Measurements from ENCODE around the gene LMAN2L. TPM values are rescaled to one million over a fixed set of nuclear protein-coding genes. Genes with fewer than 3 reads are reported as not detected.

LMAN2L gene
- total RNA-seq, 1 experiment from 2014 or later, result 17.6 TPM

DNA sequence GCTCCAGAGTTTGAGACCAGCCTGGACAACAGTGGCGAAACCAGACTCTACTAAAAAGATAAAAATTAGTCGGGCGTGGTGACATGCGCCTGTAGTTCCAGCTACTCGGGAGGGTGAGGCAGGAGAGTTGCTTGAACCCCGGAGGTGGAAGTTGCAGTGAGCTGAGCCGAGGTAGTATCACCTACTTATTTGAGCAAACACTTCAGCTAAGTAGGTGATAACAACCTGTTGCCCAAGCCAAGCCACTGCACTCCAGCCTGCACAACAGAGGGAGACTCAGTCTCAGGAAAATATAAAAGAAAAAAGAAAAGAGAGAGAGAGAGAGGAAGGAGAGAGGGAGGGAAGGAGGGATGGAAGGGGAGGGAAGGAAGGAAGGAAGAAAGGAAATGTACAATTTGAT is 76.0 kb downstream of the LMAN2L start:
- Mint-ChIP-seq H3K9me3 (peaks cover 4 to 15% of the 10 kb centered on the region in 2 experiments; a peak in 4 of 5 replicates), H3K36me3 (ENCODE audit: insufficient read depth in 1 of 3, low read depth in 3 of 3) (peaks cover 0 to 2% (median 1%) of the 10 kb centered on the region in 3 experiments; a peak in 2 of 7 replicates), H3K4me1 (no peaks in the 10 kb centered on the region; a peak in 2 of 4 replicates), H3K4me3 (no peak overlapping the region), H3K27me3 (ENCODE audit: low read depth) (no peaks in the 10 kb centered on the region; the same call in 1 of the 2 replicates), H3K27ac (no peak overlapping the region)
- Histone ChIP-seq H2BK120ac (ENCODE audit: low read depth, low read length, poor library complexity, severe bottlenecking) (no peak overlapping the region), H2BK15ac (ENCODE audit: low read depth, low read length) (no peak overlapping the region), H3K4ac (ENCODE audit: low read depth, low read length) (no peak overlapping the region), H3K27me3 (ENCODE audit: insufficient read depth, low read length) (no peaks in the 10 kb centered on the region), H3K23ac (ENCODE audit: insufficient read length, low read depth, low read length) (no peak overlapping the region), H3K18ac (ENCODE audit: insufficient read length, low read depth, low read length) (no peak overlapping the region), H2AK5ac (ENCODE audit: insufficient read length, low read length) (no peak overlapping the region), H3K79me2 (ENCODE audit: insufficient read depth, low read length) (no peaks in the 10 kb centered on the region), H2BK5ac (ENCODE audit: insufficient read length, low read length) (no peak overlapping the region), H3K56ac (ENCODE audit: insufficient read length, low read depth, low read length) (no peak overlapping the region), H3K4me2 (ENCODE audit: insufficient read depth, insufficient read length, low read length) (no peak overlapping the region), H4K91ac (ENCODE audit: insufficient read length, low read depth, low read length) (no peak overlapping the region), H3K27ac (ENCODE audit: insufficient read length, low read depth, low read length) (no peak overlapping the region), H3K9me3 (ENCODE audit: control insufficient read depth, low read depth, low read length) (no peaks in the 10 kb centered on the region), H3K79me1 (ENCODE audit: insufficient read depth, low read depth, low read length, poor library complexity, severe bottlenecking) (no peaks in the 10 kb centered on the region), H4K8ac (replicated peaks; ENCODE audit: insufficient read length, low read depth, low read length) (no peak overlapping the region), H2BK20ac (ENCODE audit: low read depth, low read length, poor library complexity, severe bottlenecking) (no peak overlapping the region), H3K9ac (ENCODE audit: extremely low read depth, insufficient read length, low read length) (no peak overlapping the region), H3K14ac (ENCODE audit: insufficient read depth, low read length) (no peak overlapping the region), H4K20me1 (ENCODE audit: control insufficient read depth, insufficient read depth, insufficient read length) (no peaks in the 10 kb centered on the region), H2BK12ac (ENCODE audit: insufficient read length, low read depth, low read length) (no peak overlapping the region), H4K5ac (ENCODE audit: insufficient read length, low read depth, low read length) (no peak overlapping the region), H3T11ph (ENCODE audit: low read length) (no peak overlapping the region), H2AFZ (ENCODE audit: low read length) (no peak overlapping the region), H3K4me1 (ENCODE audit: insufficient read depth, low read length) (no peaks in the 10 kb centered on the region), H3K23me2 (ENCODE audit: insufficient read length, low read depth, low read length, poor library complexity, severe bottlenecking) (no peaks in the 10 kb centered on the region)
- DNase-seq, result no peak
- TF ChIP-seq, protein P1, sequence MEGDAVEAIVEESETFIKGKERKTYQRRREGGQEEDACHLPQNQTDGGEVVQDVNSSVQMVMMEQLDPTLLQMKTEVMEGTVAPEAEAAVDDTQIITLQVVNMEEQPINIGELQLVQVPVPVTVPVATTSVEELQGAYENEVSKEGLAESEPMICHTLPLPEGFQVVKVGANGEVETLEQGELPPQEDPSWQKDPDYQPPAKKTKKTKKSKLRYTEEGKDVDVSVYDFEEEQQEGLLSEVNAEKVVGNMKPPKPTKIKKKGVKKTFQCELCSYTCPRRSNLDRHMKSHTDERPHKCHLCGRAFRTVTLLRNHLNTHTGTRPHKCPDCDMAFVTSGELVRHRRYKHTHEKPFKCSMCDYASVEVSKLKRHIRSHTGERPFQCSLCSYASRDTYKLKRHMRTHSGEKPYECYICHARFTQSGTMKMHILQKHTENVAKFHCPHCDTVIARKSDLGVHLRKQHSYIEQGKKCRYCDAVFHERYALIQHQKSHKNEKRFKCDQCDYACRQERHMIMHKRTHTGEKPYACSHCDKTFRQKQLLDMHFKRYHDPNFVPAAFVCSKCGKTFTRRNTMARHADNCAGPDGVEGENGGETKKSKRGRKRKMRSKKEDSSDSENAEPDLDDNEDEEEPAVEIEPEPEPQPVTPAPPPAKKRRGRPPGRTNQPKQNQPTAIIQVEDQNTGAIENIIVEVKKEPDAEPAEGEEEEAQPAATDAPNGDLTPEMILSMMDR (conservative IDR thresholded peaks at IDR 0.05), result no peak
- WGBS (ENCODE audit: extremely low coverage, insufficient read length, low lambda C conversion rate), result no CpG with 5 or more reads among the region's 7 CpGs

Measured in H9 (cell line).